Keratinocyte (primary cell): ENCODE measurements around the gene SETDB1. TPM values are rescaled to one million over a fixed set of nuclear protein-coding genes. Genes with fewer than 3 reads are reported as not detected.

Source experiments
- DNase-seq: peaks from one replicate; pipeline ENCODE4 v3.0.0-alpha.2; 2011; ENCODE audit warnings: low read depth, missing footprints, low spot score
- FAIRE-seq: peaks from 2 replicates; lab custom pipeline; 2011; peaks lifted over from hg19 to GRCh38; lab: Jason Lieb, UNC
- H2AFZ ChIP-seq: 2 replicates; pipeline ENCODE4 v1.6.0; 2012; ENCODE audit warnings: low read length, control low read depth, inconsistent platforms; ENCODE audit not compliant: control insufficient read depth
- H3K27ac ChIP-seq: 2 replicates; pipeline ENCODE4 v1.5.1; 2011; ENCODE audit warnings: low read length; ENCODE audit not compliant: control insufficient read depth, insufficient read depth
- H3K27me3 ChIP-seq: 3 replicates; pipeline ENCODE4 v1.6.0; 2011; ENCODE audit warnings: low read length; ENCODE audit not compliant: control insufficient read depth, insufficient read depth; ENCODE audit errors: extremely low read depth
- H3K36me3 ChIP-seq, 2 experiments: 2 replicates in 1 of 2; 3 replicates in 1 of 2; pipeline ENCODE4 v1.5.1; 2011; ENCODE audit warnings: low read length in 2 of 2, mild to moderate bottlenecking in 1 of 2; ENCODE audit not compliant: control insufficient read depth in 2 of 2, insufficient read depth in 2 of 2; ENCODE audit errors: extremely low read depth in 1 of 2
- H3K4me1 ChIP-seq: 3 replicates; pipeline ENCODE4 v1.5.1; 2011; ENCODE audit warnings: low read length; ENCODE audit not compliant: control insufficient read depth, insufficient read depth; ENCODE audit errors: extremely low read depth
- H3K4me2 ChIP-seq: 3 replicates; pipeline ENCODE4 v1.6.0; 2011; ENCODE audit warnings: low read depth, low read length; ENCODE audit not compliant: control insufficient read depth, insufficient read depth; ENCODE audit errors: extremely low read depth
- H3K4me3 ChIP-seq, 3 experiments: fragments of 200-600 bp in 1 of 3; sonication (generic) in 1 of 3; 2 replicates in 2 of 3; 3 replicates in 1 of 3; pipeline ENCODE4 v1.5.1; 2011 to 2016; ENCODE audit warnings: low read length in 3 of 3, mild to moderate bottlenecking in 3 of 3, control low read depth in 2 of 3, inconsistent platforms in 1 of 3, low read depth in 1 of 3, mixed read lengths in 1 of 3, mixed run types in 1 of 3, moderate library complexity in 1 of 3; ENCODE audit not compliant: control insufficient read depth in 2 of 3, insufficient read depth in 2 of 3; ENCODE audit errors: extremely low read depth in 1 of 3
- H3K79me2 ChIP-seq: 2 replicates; pipeline ENCODE4 v1.6.0; 2012; ENCODE audit warnings: low read length; ENCODE audit not compliant: control insufficient read depth, insufficient read depth
- H3K9ac ChIP-seq: 3 replicates; pipeline ENCODE4 v1.6.0; 2011; ENCODE audit warnings: low read length; ENCODE audit not compliant: control insufficient read depth, insufficient read depth; ENCODE audit errors: extremely low read depth
- H3K9me1 ChIP-seq: 3 replicates; pipeline ENCODE4 v1.6.0; 2011; ENCODE audit warnings: low read length; ENCODE audit not compliant: control insufficient read depth, insufficient read depth; ENCODE audit errors: extremely low read depth
- H3K9me3 ChIP-seq: 2 replicates; pipeline ENCODE4 v1.5.1; 2012; ENCODE audit warnings: low read depth, low read length; ENCODE audit not compliant: control insufficient read depth
- H4K20me1 ChIP-seq: 3 replicates; pipeline ENCODE4 v1.6.0; 2011; ENCODE audit warnings: low read length; ENCODE audit not compliant: control insufficient read depth, insufficient read depth; ENCODE audit errors: extremely low read depth
- EZH2 ChIP-seq: IDR thresholded peaks from one replicate; pipeline ENCODE4 v1.6.1; 2012; ENCODE audit warnings: inconsistent platforms, mild to moderate bottlenecking, low read length, moderate library complexity
- dilution Hi-C: fragments of 300-500 bp; cut with MboI; formaldehyde crosslinking; loops from one replicate; pipeline ENCODE4 v1.7.0; 2020; ENCODE audit warnings: low sequenced_read_pairs; ENCODE audit not compliant: extremely low pct_ligation_motif_present
- polyA plus RNA-seq, 5 experiments: library from polyadenylated mRNA; depleted of rRNA in 3 of 5; stranded (reverse) in 3 of 5; stranded (forward) in 1 of 5; unstranded in 1 of 5; fragments of >200 nt; gene quantifications; 1 replicate in 1 of 5; 2 replicates in 3 of 5; 3 replicates in 1 of 5; pipeline versions ENCODE4 v1.2.1 to v1.2.3, GENCODE V29; 2011 to 2012; ENCODE audit warnings: missing spikeins in 2 of 5, low read depth in 1 of 5, low replicate concordance in 1 of 5
- TF ChIP-seq, protein P1 (sequence below), 3 experiments: IDR thresholded peaks in 1 of 3; conservative IDR thresholded peaks in 1 of 3; optimal IDR thresholded peaks in 1 of 3; 2 replicates in 2 of 3; 3 replicates in 1 of 3; pipeline versions ENCODE3 to v1.5.1; 2011; ENCODE audit warnings: low read length in 3 of 3, mild to moderate bottlenecking in 3 of 3, moderate library complexity in 2 of 3, control low read depth in 1 of 3, inconsistent platforms in 1 of 3; ENCODE audit not compliant: insufficient read depth in 2 of 3; ENCODE audit errors: extremely low read depth in 1 of 3

Gene SETDB1
- polyA plus RNA-seq, 1 donor (not counting 4 experiments of a cell fraction or from before 2014, with no cell fraction given), result 31.3 TPM

DNA sequence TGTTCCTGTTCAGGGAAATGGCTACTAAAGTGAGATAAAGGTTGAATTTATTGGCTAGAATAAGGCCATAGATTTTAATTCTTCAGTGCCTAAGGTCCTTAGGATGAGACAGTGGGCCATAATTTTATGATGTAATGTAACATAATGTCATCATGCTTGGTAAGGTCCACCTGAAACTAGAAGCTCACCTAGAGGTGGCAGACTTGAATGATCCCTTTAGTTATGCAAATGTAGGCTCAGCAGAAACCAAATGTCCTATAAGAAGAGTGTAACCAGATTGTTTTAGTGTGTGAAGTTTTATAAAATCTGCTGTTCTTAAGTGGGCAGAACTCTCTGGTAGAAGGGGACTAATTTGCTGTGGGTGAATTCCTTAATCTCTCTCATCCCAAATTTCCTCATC, 13.5 kb upstream of the SETDB1 start:
- H3K4me2 ChIP-seq, result no peak overlapping the region
- no peaks in the 10 kb centered on the region for H3K4me1 ChIP-seq
- no peaks in the 10 kb centered on the region for H3K9me1 ChIP-seq
- dilution Hi-C loops, result no loop called here
- DNase-seq (no peak), FAIRE-seq (no peak)
- H3K36me3 ChIP-seq, result no peaks in the 10 kb centered on the region
- TF ChIP-seq, protein P1, sequence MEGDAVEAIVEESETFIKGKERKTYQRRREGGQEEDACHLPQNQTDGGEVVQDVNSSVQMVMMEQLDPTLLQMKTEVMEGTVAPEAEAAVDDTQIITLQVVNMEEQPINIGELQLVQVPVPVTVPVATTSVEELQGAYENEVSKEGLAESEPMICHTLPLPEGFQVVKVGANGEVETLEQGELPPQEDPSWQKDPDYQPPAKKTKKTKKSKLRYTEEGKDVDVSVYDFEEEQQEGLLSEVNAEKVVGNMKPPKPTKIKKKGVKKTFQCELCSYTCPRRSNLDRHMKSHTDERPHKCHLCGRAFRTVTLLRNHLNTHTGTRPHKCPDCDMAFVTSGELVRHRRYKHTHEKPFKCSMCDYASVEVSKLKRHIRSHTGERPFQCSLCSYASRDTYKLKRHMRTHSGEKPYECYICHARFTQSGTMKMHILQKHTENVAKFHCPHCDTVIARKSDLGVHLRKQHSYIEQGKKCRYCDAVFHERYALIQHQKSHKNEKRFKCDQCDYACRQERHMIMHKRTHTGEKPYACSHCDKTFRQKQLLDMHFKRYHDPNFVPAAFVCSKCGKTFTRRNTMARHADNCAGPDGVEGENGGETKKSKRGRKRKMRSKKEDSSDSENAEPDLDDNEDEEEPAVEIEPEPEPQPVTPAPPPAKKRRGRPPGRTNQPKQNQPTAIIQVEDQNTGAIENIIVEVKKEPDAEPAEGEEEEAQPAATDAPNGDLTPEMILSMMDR (optimal IDR thresholded peaks at IDR 0.05 in 1 of 3, IDR thresholded peaks at IDR 0.05 in 1 of 3, conservative IDR thresholded peaks at IDR 0.05 in 1 of 3; ENCODE audit: extremely low read depth in 1 of 3, insufficient read depth in 2 of 3, low read length in 3 of 3), result no peak
- no peak for TF ChIP-seq EZH2
- no peak overlapping the region for H3K4me3 ChIP-seq
- no peaks in the 10 kb centered on the region for H4K20me1 ChIP-seq
- H3K27me3 ChIP-seq, result no peaks in the 10 kb centered on the region
- H3K9me3 ChIP-seq, result no peaks in the 10 kb centered on the region
- H3K79me2 ChIP-seq, result no peaks in the 10 kb centered on the region
- no peak overlapping the region for H3K9ac ChIP-seq
- H3K27ac ChIP-seq, result no peak overlapping the region
- no peak overlapping the region for H2AFZ ChIP-seq

DNA sequence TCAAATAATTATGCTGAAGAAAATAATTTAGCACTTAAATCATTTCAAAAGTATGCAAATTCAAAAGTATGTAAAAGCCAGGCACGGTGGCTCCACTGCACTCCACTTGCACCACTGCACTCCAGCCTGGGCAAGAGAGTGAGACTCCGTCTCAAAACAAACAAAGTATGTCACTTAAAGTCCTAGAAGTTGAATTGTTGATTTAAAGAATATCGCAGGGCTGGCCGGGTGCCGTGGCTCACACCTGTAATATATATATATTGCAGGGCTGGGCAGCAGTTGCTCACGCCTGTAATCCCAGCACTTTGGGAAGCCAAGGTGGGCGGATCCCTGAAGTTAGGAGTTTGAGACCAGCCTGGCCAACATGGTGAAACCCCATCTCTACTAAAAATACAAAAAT, 8.8 kb upstream of the SETDB1 start:
- no peaks in the 10 kb centered on the region for H3K9me3 ChIP-seq
- no peaks in the 10 kb centered on the region for H3K36me3 ChIP-seq
- FAIRE-seq, result no peak
- no peak overlapping the region for H3K4me2 ChIP-seq
- H4K20me1 ChIP-seq, result no peaks in the 10 kb centered on the region
- TF ChIP-seq, protein P1 (optimal IDR thresholded peaks at IDR 0.05 in 1 of 3, IDR thresholded peaks at IDR 0.05 in 1 of 3, conservative IDR thresholded peaks at IDR 0.05 in 1 of 3; ENCODE audit: extremely low read depth in 1 of 3, insufficient read depth in 2 of 3, low read length in 3 of 3), result no peak
- no peak for TF ChIP-seq EZH2
- no peak for DNase-seq
- no peaks in the 10 kb centered on the region for H3K9me1 ChIP-seq
- no peaks in the 10 kb centered on the region for H3K27me3 ChIP-seq
- no peak overlapping the region for H3K4me3 ChIP-seq
- dilution Hi-C loops, result no loop called here
- no peaks in the 10 kb centered on the region for H3K79me2 ChIP-seq
- H2AFZ ChIP-seq, result no peak overlapping the region
- no peak overlapping the region for H3K27ac ChIP-seq
- H3K9ac ChIP-seq, result no peak overlapping the region
- H3K4me1 ChIP-seq, result no peaks in the 10 kb centered on the region
